ENCODE data around the gene IVD.

IVD gene

DNA sequence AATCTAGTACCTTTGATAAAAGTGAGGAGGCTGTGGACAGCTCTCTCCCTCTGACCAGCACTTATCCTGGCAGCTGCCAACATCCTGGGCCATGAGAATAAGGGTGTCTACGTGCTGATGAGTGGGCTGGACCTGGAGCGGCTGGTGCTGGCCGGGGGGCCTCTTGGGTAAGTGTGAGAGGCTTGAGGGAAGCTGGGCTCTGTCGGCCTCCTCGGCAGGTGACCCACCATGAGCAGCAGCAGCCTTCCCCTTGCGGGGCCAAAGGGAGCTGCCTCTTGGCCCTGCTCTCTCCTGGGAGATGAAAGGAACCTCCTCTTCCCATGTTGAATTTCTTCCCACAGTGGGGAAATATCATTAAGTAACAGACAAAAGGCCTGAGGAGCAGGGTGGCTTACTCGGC is 9.2 kb downstream of the IVD start:
- DNase-seq (ENCODE audit: low read depth in 2 of 2), result no peak

DNA sequence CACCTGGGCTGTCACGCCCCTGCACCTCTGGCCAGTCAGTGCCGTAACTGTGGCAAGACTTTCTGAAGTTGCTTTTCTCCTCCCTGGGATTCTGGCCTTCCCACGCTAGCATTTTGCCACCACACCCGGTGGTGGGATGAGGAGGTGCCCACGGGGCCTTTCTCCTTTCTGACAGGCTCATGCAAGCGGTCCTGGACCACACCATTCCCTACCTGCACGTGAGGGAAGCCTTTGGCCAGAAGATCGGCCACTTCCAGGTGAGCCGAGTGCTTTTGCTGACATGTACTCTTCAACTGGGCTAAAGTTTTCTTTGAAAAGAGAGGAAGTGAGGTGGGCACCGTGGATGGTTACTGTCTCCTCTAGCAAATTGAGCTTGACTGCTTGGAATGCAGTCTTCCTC is 9.6 kb downstream of the IVD start:
- DNase-seq (ENCODE audit: low read depth in 2 of 2), result no peak

DNA sequence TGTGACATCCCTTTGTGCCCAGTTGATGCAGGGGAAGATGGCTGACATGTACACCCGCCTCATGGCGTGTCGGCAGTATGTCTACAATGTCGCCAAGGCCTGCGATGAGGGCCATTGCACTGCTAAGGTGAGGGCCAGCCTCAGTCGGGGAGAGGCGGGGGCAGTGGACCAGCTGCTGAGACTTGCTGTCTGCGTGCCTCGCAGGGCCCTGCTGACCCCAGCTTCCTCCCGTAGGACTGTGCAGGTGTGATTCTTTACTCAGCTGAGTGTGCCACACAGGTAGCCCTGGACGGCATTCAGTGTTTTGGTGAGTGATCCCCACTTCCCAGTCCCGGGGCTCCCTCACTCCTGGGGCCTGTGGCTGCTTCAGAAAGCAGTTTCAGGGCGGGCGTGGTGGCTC is 10.5 kb downstream of the IVD start:
- no peak for DNase-seq (ENCODE audit: low read depth in 2 of 2)

DNA sequence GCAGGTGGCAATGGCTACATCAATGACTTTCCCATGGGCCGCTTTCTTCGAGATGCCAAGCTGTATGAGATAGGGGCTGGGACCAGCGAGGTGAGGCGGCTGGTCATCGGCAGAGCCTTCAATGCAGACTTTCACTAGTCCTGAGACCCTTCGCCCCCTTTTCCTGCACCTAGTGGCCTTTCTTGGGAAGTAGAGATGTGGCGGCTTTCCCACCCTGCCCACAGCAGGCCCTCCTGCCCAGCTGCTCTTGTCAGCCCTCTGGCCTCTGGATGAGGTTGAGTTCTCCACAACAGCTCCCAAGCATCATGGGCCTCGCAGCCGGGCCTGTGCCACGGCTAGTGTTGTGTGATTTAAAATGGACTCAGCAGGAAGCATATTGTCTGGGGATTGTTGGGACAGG is 12.5 kb downstream of the IVD start:
- DNase-seq (ENCODE audit: low read depth in 2 of 2), result no peak

DNA sequence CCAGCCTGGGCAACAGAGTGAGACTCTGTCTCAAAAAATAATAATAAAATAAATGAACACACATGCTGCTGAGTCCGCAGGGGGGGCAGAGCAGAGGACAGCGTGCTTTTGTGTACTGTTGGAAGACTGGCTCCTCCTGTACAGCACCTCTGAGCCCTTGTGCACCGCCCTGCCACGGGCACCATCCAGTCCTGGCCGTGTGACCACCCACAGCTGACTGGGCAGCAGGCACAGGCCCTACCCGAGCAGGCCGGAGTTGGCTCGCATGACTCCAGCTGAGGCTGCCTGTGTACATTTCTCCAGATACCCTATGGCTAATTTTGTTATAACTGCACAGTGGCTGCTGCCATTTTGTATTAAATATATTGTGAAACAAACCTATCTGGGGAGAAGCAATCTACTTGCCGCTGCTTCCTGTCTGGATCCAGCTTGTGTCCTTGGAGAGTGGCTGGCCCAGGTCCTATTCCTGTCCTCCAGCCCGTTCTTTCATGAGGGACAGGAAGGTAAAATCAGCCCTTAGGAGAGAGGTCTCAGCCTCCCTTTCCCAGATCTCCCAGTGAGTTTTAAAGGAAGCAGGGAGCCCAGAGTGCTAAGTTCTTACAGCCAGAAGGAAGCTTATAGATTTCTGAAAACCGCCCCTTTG is 14.6 kb downstream of the IVD start:
- no peak for DNase-seq (ENCODE audit: low read depth in 2 of 2)

DNA sequence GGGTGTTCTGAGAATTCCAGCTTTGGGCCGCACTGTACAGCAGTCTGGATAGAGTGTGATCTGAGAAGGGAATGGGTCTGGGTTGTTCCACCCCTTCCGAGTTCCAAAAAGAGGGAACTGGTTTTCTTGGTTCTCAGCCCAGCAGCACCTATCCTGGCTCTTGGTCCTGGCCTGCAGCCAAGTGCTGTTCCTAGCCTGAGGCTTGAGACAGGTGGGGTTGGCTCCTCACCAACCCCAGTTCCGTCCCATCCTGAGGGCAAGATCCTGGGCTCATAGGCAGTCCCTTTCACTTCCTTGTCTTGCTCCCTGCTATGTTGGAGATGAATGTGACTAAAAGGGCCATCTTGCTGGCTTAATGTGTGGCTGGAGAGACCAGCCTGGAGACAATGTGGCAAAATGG is 15.2 kb downstream of the IVD start:
- no peak for DNase-seq (ENCODE audit: low read depth in 2 of 2)

DNA sequence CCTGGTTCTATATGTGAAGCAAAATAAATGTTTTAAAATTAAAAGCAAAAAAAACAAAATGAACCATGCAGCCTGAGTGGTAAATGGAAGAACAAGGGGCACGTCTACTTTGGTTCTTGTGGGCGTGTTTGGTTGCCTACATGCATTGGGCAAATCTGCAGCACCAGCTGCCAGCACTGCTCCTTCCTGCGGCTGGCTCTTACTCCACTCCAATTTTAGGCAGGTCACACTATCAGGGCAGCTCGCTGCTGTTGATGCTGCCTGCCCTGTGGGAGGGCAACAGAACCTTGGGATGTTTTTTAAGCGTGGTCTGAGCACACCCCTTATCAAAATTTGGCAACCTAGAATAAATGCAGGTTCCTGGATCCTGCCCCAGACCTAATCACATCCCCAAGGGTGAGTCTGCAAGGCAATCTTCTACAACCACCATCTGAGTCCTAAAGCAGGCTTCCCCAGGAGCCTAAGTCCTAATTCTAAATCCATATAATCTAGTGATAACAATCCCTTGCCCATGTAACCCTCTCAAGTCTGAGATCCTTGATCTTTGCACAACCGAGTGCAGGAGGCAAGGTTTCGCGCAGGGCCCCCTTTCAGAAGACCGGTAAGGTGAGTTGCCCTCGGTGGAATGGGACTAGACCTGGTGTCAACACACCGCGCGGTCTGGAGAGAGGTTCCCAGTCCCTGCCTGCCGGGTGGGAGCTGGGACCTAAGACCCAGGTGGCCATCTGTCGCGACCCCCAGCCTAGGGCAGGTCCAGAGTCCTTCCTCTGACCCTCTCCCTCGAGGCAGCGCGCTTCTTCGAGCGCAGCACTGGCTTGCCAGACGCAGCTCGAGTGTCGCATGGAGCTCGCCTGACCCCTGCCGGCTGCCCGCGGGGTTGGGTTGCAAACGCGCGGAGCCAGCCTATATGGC is 15.9 kb downstream of the IVD start:
- no peak for DNase-seq (ENCODE audit: low read depth in 2 of 2)

DNA sequence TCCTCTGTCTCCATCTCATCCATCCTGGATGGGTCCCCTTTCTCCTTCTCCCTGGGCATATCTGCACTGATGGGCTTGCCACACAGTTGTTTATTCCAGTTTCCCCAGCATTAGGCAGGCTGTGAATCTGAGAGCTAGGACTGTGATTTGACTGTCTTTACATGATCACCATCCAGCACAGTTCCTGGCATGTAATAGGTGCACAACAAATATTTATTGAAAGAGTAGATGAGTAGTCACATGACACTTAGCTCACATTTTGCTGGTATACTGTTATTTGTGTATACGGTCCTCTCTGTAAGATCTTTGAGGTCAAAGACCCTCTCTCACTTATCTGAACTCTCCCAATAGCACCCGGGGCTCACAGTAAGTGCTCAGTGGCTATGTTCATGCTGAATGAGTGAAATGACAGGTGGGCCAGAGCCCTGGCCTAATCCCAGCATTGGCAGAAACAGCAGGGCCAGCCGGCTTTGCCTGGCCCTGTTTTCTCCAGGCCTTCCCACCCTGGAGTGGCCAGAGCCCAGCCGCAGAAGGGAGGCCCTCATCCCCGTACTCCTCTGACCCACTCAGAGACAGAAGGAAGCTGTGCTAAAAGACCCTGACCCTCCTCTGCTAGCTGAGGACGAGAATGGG is 19.0 kb downstream of the IVD start:
- DNase-seq (ENCODE audit: low read depth in 2 of 2), result no peak

DNA sequence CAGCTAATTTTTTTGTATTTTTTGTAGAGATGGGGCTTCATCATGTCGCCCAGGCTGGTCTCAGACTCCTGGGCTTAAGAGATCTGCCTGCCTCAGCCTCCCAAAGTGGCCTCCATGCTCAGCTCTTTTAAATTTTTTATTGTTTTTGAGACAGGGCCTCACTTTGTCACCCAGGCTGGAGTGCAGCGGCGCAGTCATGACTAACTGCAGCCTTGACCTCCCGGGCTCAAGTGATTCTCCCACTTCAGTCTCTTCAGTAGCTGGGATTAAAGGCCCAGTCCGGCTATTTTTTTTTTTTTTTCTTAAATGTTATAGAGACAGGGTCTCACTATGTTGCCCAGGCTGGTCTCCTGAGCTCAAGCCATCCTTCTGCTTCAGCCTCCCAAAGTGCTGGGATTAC is 20.1 kb downstream of the IVD start:
- DNase-seq (ENCODE audit: low read depth in 2 of 2), result no peak

DNA sequence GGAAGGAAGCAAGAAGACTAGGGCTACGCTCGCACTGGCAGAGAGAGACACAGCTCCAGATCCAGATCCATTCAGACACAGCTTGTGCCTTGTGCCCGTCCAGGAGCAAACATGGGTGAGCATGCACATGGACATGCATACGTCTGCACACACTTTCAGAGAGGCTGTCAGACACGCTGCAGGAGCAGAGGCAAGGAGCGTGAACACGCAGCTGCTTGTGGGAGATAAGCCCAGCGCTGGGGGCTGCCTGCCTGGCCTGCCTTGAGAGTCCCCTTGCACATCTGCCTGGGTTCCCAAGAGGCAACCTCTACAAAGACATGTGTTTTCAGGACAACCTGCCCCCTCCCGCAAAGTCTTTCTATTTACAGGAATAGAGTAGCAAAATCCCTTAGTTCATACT is 21.6 kb downstream of the IVD start:
- no peak for DNase-seq (ENCODE audit: low read depth in 2 of 2)

DNA sequence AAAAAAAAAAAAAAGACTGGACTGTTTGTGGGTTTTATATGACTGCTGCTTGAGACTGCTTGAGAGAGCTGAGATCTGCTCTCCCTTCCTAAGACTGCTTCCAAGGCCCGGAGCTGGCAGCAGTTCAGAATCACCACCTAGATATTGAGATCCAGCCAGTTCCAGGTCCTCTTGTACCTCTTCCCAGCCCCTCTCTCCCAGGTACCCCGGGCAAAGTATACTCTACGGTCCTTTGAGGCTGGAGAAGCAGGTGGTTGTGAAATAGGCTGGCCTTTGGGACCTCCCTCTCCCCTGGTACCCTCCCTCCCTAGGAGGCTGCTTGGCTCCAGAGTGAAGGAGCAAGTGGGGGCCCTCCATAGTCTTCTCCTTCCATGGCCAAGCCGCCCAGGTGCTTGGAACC is 22.6 kb downstream of the IVD start:
- no peak for DNase-seq (ENCODE audit: low read depth in 2 of 2)

DNA sequence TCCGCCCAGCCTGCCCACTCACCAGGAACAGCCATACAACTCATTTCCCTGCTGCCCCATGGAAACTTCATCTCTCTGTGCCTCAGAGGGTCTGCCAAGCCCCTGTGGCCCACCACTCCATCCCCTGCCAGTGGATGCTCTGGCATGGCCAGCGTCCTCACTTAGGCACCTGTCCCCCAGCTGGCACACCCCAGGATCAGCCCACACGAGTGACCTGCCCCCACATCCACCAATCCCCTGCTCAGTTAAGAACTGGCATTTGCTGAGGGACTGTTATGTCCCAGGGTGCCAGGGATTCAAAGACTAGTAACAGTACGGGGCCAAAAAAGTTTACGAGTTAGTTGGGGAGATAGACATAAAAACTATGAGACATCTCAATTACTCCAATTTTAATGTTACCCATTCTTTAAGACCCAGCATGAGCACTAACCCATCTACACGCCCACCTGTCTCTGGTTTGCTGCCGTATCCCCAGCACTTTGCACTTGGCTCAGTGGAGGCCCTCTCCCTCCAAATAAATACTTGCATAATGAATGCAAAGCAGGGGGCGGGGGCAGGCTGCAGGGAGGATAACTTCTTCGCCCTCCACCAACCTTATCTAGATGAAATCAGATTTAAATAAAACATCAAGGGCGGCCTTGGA is 23.6 kb downstream of the IVD start:
- no peak for DNase-seq (ENCODE audit: low read depth in 2 of 2)

DNA sequence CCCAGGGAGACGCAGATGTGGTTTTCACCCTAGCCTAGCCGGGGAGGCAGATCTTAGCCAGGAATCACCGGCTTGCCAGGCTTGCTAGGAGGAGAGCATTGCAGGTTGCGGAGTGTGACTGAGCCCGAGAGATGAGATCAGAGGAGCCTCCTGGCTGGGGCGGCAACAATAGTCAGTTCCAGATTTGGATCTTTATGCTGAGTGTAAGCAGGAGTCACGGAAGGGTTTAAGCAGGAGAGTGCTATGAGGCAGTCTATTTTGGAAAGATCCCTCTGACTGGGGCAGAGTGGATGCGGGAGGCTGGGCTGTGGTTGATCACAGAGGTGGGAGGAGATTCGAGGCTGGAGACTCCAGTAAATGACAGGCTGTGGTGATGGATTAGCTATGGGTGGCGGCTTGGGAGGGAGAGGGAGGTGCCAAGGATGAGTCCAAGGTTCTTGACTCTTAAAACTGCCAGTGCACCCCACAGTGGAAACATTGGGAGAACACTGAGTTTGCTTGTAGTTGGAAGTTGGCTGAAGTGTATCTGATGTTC is 24.7 kb downstream of the IVD start:
- no peak for DNase-seq (ENCODE audit: low read depth in 2 of 2)

DNA sequence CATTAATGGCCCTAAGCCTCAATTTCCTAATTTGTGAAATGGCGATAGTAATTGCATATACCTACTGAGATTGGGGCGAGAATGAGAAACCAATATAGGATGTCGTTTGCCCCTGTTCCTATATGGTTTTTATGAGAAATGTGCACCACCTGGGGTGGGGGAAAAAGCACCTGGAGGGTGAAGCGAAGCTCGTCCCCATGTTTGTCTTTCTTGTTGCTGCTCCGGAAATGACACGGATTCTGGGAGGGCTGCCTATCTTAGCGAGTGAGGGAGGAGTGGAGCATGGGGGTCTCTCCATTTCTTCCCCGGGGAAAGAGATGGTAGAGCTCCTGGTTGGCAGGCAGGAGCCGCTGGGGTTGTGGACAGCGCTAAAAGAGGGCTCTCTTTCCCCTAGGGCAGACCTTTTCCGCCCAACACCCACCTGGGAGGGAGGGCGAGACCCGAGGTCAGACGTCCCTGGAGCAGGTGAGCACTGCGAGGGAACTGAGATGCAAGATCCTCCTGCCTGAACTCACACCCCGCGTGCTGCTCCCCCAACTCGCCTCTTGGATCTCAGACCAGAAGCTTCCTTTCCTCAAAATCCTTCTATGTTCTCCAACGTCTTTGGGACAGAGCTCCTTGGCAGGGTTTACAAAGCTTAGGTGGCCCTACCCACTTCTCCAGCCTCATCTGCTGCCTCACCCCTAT is 29.6 kb downstream of the IVD start:
- no peak for DNase-seq (ENCODE audit: low read depth in 2 of 2)

DNA sequence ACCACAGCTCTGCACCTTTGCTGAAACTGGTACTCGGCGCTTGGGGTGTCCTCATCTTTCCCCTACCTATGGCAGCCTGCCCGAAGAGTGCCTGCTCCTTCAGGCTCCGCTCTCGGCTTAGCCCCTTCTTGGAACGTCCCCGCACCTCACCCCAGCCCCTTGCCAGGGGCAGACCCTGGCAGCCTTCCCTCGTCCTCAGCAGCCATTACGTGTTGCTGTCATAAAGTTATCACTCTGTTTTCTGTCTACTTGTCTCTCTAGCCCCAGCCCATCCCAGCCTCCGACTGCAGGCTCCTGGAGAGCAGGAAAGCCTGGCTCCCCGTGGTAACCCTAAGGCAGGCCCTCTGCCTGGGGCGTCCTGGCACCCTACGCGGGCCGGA is 30.1 kb downstream of the IVD start:
- DNase-seq (ENCODE audit: low read depth in 2 of 2), result no peak

DNA sequence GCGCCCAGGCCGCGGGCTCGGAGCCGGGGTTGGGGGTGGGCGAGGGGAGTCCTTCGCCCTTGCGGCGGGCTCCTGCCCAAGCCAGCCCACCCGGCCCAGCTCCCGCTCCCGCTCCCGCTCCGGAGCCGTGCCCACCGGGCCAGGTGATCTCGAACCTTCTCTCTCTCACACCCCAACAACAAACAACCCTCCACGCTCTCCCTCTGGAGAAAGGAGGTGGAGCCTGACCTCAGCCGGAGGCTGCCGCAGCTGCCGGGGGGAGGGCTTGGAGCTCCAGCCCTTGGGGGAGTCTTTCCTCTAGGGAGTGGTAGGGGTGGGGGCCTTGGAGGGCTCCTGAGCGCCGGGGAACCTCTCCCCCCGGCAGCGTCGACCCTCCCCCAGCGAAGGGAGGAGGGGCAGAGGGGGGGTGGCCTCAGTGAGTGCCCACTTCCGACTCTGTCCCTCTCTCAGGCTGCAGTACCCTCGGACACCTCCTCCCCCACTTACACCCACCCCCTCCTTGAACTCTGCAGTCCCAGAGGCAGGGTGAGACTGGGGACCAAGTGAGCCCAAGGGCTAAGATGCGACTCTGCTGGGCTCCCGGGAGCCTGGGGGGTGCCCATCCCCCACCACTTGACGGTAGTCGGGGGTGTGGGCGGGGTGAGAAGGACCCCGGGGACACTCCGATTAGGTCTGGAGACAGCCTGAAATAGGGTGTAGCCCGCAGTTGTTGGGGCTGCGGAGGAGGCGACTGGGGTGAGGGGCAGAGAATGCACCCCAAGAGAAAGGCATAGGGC is 30.7 kb downstream of the IVD start:
- no peak for DNase-seq (ENCODE audit: low read depth in 2 of 2)

DNA sequence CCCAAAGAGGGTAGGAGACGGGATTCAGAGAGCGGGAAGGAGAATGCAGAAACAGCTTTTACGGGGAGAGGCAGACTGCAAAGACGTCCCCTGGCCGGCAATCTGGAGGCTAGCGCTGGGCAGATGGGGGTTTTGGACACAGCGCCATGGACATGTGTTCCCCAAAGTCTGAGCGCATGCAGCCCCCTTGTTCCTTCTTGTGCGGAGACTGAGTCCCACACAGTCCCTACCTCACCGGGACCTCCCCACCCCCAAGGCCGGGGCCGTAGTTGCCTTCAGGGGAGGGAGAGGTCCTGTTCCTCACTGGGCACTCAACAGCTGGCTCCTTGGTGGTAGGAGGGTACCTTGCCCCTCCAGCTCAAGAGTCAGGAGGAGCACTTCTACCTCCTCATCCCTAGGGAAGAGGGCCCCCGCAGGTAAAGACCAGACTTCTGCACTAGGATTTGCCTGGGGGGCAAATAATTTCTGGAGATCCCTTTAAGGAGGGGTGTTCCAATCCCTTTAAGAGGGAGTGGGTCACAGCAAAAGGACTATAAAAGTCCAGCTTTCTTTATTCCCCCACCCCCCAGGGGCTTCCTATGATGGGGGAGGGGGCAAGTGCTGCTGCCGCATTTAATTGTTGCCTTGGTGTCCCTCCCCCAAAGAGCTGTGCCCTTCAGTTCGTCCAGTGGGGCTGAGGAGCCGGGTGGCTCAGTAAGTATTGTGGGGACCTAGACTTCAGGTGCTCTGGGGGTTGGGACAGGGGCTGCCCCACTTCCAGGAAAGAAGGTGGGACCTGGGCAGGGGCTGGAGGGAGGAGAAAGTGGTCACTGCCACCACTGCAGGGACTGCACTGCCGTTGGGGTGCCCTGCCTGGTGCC is 31.5 kb downstream of the IVD start:
- DNase-seq (ENCODE audit: low read depth in 2 of 2), result no peak

DNA sequence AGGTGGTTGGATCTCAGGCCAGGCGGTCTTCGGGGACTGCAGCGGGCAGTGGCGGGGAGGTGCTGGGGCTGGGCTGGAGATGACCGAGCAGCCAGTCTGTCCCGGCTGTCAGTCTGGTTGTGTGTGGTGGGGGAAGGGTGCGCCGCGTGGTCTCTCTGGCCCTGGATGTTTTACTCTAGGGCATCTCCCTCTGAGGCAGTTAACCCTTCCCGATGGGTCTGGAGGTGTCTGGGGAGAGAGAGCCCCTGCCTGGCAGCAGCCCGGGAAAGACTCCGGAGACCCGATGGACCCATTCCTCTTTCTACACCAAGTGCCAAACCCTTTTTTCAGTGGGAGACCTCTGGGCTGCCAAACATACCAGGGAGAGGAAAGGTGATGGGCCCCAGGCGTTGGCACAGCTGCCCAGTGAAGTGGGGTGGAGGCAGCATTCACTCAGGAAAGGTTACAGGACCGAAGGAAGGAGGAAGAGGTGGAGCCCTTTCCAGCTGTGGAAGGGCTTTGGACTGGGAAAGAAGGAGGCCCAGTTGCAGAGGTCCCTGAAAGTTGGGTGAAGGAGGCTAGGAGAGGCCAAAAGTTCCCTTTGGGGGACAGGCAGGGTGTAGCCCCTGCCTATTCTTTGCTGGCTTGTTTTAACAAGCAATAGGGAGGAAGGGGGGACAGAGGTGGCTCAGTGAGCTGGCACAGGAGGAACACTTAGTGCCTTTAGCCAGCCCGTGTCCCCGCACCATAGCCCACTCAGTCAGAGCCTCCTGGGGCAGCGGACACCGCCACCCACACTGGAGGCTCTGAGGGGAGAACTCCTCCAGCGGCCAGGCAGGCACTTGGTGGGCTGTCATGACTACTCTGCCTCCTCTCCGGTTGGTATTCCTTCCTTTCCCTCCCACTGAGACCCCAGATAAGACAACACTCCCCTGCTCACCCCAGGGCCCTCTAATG is 32.4 kb downstream of the IVD start:
- DNase-seq (ENCODE audit: low read depth in 2 of 2), result no peak

DNA sequence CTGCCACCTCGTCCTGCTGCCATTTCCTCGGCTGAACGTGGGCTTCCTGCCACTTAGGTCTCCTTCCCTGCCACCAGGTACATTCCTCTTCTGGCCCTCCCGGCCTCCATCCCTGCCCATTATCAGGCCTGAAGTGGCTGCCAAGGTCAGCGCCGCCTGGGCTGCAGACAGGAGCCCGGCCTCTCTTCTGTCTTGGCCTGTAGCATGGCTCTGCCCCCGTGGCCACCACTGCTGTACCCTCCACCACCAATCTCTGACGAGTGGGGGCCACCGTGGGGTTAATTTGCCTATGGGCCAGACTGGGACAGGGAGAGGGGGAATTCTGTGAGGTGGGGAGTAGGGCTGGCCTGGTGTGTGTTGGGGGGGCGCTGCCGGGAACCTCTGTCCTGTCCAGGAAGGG is 33.1 kb downstream of the IVD start:
- DNase-seq (ENCODE audit: low read depth in 2 of 2), result no peak

All from fibroblast of skin of left biceps (primary cell).